Epithelial cell of esophagus (primary cell): ENCODE measurements around the gene DENND2D.

Experiments
- DNase-seq: peaks from one replicate; pipeline ENCODE4 v3.0.0; 2010; ENCODE audit warnings: low read depth
- H3K4me3 ChIP-seq: 2 replicates; pipeline ENCODE4 v1.5.1; 2011; ENCODE audit warnings: mild to moderate bottlenecking, low read length, control low read depth
- TF ChIP-seq, protein P1 (sequence below): IDR thresholded peaks from 2 replicates; pipeline ENCODE4 v1.5.1; 2011; ENCODE audit warnings: low read depth, mild to moderate bottlenecking, low read length, control low read depth, inconsistent platforms; ENCODE audit not compliant: insufficient read depth; ENCODE audit errors: missing control alignments

Gene DENND2D

DNA sequence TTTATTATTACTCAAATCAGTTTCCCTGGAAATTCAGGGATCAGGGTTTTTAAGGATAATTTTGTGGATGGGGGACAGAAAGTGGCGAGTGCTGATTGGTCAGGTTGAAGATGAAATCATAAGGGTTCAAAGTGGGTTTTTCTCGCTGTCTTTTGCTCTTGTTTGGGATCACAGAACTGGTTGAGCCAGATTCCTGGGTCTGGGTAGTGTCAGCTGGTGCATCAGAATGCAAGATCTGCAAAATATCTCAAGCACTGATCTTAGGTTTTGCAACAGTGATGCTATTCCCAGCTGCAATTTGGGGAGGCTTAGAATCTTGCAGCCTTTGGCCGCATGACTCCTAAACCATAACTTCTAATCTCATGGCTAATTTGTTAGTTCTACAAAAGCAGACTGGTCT, 36.4 kb upstream of the DENND2D start:
- H3K4me3 ChIP-seq, result no peak overlapping the region
- TF ChIP-seq, protein P1, sequence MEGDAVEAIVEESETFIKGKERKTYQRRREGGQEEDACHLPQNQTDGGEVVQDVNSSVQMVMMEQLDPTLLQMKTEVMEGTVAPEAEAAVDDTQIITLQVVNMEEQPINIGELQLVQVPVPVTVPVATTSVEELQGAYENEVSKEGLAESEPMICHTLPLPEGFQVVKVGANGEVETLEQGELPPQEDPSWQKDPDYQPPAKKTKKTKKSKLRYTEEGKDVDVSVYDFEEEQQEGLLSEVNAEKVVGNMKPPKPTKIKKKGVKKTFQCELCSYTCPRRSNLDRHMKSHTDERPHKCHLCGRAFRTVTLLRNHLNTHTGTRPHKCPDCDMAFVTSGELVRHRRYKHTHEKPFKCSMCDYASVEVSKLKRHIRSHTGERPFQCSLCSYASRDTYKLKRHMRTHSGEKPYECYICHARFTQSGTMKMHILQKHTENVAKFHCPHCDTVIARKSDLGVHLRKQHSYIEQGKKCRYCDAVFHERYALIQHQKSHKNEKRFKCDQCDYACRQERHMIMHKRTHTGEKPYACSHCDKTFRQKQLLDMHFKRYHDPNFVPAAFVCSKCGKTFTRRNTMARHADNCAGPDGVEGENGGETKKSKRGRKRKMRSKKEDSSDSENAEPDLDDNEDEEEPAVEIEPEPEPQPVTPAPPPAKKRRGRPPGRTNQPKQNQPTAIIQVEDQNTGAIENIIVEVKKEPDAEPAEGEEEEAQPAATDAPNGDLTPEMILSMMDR, result no peak
- DNase-seq, result peak; percentile 56

DNA sequence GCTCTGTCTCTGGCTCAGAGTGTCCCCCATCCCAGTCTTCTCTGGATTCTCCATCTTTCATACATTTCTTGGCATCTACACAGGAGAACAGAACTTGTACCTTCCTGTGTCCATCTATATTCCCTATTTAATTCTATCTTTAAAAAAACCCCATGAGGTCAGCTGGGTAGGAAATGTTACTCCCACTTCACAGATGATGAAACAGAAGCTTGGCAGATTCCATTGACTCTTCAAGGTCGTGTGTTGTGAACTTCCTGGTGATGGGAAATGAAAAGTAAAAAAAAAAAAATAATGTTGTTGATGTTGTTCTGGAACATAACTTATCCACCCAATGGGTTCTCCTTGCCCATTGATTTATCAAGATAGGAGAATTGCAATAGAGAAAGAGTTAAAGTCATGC, 35.9 kb upstream of the DENND2D start:
- TF ChIP-seq, protein P1, result no peak
- no peak for DNase-seq
- H3K4me3 ChIP-seq, result no peak overlapping the region

DNA sequence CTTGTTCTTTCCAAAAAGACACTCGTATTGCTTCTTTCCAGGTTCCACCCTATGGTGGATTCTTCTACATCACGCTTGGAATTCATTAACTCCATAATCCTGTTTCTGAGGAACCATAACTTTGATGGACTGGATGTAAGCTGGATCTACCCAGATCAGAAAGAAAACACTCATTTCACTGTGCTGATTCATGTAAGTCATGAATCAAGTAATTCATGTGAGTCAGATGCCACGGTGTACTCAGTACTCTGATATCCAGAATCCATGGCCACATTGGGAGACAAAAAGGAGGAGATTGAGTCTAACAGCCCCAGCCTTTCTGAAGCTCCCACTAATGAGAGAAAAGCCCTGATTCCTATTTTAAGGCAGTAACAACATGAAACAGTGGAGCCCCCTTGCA, 34.4 kb upstream of the DENND2D start:
- TF ChIP-seq, protein P1, result no peak
- peak; percentile 81 for DNase-seq
- H3K4me3 ChIP-seq, result no peak overlapping the region

DNA sequence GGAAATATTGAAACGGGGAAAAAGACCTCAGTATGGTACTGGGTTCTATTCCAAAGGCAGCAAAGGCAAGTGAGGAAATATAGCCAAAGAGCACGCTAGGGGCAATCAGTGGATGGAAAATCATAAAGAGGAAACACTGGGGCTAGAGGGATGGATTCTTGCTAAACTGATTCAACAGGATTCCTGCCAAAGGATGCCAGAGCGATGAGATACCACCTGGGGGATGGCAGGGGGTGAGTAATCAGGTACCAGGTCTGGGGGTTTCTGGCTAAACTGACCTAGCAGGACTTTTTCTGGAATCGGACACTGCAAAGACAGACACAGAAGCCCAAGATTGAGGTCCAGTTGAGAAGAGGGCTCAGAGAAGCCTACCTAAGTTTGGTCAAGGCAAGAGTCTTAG, 33.8 kb upstream of the DENND2D start:
- peak; percentile 75 for DNase-seq
- H3K4me3 ChIP-seq, result no peak overlapping the region
- TF ChIP-seq, protein P1, result no peak

DNA sequence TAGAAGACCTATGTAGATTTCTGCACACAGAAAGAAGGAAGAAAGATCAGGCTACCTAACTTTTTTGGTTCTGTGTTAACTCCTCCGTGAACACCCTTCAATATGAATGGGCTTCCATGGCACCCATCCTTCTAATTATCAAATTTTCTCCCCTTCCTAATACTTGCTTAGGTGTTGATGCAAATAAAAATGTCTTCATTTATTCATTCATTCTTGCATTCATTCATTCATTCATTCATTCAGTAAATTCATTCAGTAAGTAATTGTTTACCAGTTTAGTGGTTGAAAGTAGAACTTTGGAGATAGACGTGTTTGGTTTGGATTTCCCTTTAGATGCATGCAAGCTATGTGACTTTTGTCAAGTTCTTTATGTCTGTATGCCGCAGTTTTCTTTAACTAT, 31.7 kb upstream of the DENND2D start:
- TF ChIP-seq, protein P1, result no peak
- DNase-seq, result no peak
- no peak overlapping the region for H3K4me3 ChIP-seq

DNA sequence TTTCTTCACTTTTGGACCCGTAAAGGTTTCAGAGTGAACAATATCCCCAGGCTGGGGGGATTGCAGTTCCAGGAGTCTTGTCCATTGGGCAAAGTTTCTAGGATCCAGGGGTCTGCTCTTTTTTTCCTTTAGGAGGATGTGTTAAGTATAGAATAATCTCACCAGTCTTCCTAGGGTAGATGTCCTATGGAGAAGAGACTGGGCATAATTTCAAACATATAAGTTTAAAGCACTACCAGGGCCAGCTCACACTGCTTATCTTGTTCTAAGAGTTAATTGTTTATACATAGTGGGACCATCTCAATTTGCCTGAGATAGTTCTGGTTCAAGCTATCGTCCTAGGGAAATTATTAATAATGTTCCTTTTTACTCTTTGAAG, 28.3 kb upstream of the DENND2D start:
- no peak for DNase-seq
- TF ChIP-seq, protein P1, result no peak
- H3K4me3 ChIP-seq, result no peak overlapping the region

DNA sequence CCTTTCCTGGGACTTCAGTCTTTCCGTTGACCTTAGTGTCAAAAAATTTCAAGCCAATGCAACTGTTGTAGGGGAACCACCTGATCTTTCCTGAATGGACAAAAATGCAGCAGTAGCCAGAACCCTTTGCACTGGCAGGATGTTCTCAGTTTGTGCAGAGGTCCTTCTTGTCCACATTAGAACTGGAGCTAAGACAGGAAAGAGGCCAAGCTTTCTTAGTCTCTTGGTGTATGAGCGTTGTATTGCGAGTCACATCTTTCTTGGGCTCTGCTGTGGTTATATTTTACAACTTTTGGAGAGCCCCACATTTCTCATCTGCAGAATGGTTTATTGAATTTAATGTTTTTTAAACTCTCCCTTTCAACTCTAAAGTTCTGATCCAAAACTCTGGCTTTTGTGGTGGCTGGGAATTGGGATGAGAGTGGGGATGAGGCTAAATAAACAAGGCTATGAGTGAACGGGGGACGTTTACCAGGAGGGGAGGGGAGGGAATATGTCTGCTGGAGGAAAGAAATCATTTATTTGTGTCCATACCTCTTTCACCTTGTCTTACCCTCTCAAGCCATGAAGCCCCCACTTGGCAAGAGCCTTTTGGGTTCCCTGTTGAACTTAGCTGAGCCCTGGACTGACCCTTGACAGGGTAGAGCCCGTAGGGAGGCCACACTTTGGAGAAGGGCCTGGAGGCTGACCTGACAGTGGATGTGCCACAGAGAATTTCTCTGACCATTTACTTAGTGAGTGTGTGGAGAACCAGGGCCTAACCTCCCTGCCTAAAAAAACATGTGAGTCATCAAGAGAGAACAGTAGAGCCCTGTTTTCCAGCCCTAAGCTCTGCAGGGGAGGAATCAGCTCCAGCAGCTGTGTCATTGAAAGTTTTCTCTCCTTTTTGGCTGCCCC, 27.7 kb upstream of the DENND2D start:
- DNase-seq, result peak; percentile 68
- TF ChIP-seq, protein P1, result no peak
- H3K4me3 ChIP-seq, result no peak overlapping the region
